ENCODE results near the gene TACR2.

TACR2 gene

DNA sequence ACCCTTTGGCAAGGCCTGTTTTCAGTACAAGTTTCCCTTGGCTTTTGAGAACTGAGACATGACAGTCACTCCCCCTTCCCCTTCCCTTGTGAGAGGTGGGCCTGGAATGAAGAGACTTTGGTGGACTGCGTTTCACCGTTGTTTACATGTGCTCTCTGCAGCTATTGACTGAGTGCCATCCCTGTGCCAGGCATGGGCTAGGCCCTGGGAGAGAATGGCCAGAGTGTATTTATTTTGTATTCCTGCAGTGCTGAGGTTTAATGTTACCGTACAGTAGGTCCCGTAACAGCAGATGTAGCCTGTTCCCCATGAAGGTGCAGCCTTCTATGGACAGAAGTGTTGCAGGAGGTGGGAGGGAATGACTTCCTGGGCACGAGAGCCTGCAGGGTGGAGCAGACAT lies 50.0 kb downstream of the TACR2 start:
- DNase-seq, result no peak

DNA sequence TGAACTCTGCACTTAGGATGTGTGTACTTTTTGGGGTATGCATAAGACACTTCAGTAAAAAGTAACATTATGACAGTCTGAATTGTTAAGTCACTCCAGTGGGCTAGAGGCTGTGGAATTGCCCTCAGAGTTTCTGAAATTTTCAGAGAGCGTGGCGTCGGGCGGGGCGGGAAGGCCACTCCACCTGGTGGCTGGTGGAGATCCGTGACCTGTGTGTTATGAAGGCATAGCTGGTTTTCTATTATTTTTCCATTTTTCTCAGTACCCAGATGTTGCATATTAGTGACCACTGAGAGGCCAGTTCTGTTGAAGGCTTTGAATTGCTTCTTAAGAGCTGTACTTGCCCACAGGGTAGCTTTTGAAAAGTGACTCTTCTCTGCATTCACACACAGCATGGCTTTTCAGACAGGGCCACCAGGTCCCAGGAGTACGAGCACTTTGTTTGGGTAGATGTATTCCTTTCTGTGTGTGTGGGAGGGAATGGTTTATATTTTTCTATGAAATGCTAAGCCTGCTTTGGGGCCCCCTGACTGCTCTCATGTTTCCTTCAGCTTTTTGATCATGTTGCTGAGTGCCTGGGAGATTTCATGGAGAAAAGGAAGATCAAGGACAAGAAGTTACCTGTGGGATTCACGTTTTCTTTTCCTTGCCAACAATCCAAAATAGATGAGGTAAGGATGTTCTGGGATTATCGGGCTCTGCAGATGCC lies 52.3 kb downstream of the TACR2 start:
- DNase-seq, result no peak

DNA sequence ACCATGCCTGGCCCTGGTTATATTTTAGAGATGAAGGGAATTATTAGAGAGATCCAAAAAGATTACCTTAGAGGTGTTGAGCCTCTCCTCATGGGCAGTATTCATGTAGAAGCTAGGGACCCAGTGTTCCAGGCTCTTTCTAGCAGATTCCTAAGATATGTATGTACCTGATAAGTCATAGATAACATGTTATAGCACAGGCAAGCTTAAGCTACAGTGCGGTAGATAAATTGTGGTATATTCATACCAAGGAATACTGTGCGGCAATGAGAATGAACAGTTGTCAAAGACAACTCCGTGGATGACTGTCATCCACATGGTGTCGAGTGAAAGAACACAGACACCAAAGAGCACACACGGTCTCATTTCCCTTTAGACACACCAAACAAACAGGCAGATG lies 53.1 kb downstream of the TACR2 start:
- no peak for DNase-seq

DNA sequence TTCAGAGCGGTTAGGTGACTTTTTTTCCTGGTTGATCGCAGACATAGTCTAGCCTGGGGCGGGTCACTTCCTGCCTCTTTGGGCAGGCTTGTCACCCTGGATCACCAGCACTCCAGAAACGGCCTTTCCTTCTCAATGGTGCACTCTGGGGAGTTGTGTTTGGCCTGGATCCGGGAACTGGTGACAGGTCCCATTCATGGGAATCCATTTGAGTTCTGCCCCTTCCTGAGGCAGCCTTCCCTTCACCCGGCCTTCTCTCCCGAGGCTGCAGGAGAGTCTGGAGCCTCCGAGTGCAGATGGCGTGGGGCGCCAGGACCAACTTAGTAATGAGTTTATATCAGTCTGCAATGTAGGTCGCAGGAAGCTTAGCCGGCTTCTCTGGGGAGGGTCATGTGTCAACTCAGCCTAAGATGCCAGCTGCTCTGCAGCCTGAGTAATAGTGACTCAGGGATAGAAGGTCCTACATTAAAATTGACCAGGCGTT lies 54.2 kb downstream of the TACR2 start:
- DNase-seq, result no peak

DNA sequence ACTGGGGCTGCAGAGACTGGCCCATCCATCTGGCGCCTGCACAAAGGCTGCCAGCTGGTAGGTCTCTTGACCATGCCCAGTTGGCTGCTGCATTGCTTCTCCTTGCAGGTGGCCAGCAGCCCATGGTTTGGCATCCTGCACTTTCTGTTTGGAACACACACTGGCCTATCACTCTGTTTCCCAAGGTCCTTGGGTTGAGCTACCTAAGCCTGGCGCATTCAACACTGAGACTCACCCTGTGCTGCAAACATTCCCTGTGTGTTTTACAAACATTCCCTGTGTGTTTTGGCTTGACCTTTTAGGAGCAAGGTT lies 55.5 kb downstream of the TACR2 start:
- no peak for DNase-seq

DNA sequence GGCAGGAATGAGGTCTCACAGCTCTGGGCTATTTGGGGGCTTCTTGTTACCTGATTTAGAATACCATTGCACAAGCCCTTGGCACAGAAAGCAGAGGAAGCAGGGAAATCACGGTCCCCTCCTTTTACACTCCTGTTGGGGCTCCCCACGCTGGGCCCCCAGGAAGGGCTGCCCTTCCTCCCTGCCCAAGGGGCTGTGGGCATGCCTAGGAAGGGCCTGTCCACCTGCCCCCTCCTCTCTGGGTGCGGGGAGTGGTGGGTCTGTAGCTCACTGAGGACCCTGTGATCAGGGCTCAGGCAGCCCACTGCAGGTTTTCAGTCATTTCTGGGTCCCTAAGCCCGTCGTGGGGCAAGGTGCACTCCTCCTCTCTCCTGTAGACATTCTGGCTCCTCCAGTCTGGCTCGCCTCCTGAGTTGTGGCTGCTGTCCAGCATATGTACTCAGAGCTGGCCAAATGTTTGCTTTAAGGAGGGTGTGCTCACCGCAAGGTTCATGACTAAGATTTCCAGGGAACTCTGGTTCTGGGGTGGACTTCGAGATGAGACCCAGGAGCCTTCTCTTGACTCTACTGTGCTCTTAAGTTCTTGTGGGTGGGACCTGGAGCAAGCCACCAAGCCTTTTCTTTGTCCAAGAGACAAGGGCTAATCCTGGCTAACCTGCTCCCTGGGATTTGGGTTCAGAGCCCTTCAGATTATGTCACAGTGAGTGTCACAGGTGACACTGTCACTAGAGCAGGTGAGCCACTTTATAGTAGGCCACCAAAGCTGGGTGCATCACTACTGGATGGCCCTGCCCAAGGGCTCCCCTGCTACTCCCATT lies 56.0 kb downstream of the TACR2 start:
- DNase-seq, result no peak

DNA sequence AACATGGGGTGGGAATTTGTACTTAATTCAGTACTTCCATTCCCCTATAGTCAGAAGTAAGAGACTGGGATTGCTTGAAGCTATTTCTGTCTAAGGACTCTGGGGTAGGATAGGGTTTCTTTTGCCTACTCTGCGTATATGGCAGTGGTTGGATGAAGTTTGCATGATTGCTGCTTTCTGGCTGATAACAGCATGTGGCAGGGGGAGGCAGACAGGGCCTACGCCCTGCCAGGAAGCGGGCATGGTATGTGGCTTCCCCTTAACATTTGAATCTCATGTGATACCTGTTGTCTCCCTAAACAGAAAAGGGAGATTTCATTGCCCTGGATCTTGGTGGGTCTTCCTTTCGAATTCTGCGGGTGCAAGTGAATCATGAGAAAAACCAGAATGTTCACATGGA lies 57.1 kb downstream of the TACR2 start:
- DNase-seq, result no peak

DNA sequence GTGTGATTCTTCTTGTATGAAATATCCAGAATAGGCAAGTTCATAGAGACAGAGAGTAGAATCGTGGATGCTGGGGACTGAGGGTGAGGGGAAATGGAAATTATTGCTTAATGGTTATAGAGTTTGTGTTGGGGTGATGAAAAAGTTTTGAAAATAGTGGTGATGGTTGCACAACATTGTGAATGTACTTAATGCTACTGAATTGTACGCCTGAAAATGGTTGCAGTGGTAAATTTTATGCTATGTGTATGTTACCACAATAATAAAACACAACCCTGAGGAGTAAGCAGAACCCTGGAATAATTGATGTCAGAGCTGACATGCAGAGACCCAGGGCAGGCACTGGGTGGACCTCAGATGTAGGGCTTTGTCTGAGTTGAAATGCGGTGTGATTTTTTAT lies 57.6 kb downstream of the TACR2 start:
- DNase-seq, result peak; percentile 35 to 36

DNA sequence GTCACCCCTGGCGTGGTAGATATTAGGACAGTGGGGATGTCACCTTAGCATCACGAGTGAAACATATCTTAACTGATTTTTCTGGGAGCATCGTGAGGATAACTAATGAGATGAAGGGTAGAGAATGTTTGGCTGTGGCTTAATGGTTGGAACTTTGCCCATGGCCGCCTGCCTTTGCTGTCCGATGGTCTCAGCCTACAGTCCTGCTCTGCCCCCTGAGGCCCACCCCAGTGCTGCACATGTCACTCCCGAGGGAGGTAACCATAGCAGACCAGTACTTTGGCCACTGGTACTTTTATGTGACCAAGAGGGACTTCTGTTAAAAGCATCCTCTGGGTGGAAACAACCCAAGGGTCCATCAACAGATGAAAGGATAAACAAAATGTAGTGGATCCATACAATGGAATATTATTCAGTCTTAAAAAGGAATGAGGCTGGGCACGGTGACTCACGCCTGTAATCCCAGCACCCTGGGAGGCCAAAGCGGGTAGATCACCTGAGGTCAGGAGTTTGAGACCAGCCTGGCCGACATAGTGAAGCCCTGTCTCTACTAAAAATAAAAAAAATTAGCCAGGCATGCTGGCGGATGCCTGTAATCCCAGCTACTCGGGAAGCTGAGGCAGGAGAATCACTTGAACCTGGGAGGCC lies 58.4 kb downstream of the TACR2 start:
- DNase-seq, result no peak

DNA sequence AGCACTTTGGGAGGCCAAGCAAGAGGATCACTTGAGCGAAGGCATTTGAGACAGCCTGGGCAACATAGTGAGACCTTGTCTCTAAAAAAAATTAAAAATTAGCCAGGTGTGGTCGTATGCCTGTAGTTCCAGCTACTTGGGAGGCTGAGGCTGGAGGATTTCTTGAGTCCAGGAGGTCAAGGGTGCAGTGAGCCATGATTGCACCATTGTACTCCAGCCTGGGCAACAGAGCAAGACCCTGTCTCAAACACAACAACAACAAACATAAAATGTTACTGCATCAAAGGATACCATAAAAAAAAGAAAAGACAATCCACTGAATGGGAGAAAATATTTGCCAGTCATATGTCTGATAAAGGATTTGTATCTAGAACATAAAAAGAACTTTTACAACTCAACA lies 60.5 kb downstream of the TACR2 start:
- DNase-seq, result no peak

DNA sequence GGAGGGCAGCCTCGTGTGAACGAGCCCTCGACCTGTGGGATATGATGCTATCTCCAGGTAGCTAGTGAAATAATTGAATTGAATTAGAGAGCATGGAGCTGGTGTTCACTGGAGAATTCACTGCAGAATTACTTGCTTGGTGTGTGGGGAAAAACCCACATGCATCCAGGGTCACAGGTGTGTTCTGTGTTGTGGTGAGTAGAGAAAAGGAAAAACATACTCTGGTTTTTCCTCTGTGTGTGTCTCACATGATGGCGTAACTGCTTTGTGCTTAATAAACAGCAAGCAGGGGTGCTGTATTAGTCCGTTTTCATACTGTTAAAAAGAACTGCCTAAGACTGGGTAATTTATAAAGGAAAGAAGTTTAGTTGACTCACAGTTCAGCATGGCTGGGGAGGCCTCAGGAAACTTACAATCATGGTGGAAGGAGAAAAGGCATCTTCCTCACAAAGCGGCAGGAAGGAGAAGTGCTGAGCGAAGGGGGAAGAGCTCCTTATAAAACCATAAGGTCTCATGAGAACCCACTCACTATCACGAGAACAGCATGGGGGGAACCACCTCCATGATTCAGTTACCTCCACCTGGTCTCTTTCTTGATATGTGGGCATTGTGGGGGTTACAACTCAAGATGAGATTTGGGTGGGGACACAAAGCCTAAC lies 62.6 kb downstream of the TACR2 start:
- no peak for DNase-seq
